Astrocyte (in vitro differentiated cells and primary cell): ENCODE data around the gene USP6NL.

ENCODE experiments used
- EZH2 ChIP-seq: IDR thresholded peaks from 2 replicates; pipeline ENCODE4 v1.6.1; 2012; ENCODE audit warnings: mild to moderate bottlenecking, low read length, inconsistent platforms; ENCODE audit not compliant: insufficient read depth
- TF ChIP-seq, protein P1 (sequence below): IDR thresholded peaks from 2 replicates; pipeline ENCODE4 v1.5.1; 2011; ENCODE audit warnings: low read depth, mild to moderate bottlenecking, inconsistent platforms, low read length, moderate library complexity; ENCODE audit not compliant: insufficient read depth

DNA sequence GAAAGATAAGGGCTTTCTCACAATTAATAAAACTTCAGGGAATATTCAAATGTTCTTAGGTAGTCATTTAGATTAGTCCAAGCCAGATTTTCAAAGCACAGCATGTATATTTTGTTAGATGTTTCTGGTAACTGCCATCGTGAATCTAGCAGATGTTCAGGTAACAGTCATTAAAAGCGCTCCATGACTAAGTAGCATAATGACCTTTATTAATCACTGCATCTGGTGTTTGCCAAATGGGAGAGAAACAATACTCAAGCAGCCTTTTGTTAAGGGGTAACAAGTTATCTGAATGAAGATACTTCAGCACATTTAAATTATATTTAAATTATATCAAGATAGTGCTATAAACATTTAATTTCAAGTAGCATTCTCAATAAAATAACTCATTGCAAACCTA, 47.5 kb downstream of the USP6NL start:
- TF ChIP-seq, protein P1, sequence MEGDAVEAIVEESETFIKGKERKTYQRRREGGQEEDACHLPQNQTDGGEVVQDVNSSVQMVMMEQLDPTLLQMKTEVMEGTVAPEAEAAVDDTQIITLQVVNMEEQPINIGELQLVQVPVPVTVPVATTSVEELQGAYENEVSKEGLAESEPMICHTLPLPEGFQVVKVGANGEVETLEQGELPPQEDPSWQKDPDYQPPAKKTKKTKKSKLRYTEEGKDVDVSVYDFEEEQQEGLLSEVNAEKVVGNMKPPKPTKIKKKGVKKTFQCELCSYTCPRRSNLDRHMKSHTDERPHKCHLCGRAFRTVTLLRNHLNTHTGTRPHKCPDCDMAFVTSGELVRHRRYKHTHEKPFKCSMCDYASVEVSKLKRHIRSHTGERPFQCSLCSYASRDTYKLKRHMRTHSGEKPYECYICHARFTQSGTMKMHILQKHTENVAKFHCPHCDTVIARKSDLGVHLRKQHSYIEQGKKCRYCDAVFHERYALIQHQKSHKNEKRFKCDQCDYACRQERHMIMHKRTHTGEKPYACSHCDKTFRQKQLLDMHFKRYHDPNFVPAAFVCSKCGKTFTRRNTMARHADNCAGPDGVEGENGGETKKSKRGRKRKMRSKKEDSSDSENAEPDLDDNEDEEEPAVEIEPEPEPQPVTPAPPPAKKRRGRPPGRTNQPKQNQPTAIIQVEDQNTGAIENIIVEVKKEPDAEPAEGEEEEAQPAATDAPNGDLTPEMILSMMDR: no peak
- TF ChIP-seq EZH2: no peak
